DMS53 treated with DMSO at 0.1 percent for 48 hours (cell line): ENCODE data around the gene SLC44A5.
"Not testable (repeated sequence)": the region's sequence is repeated elsewhere in the genome, so short reads cannot be mapped to it uniquely, and the experiment has no call there.

Experiments used
- DNase-seq: peaks from one replicate; lab custom pipeline; 2025; ENCODE audit not compliant: unreplicated experiment; lab: John Stamatoyannopoulos, UW

SLC44A5 gene

DNA sequence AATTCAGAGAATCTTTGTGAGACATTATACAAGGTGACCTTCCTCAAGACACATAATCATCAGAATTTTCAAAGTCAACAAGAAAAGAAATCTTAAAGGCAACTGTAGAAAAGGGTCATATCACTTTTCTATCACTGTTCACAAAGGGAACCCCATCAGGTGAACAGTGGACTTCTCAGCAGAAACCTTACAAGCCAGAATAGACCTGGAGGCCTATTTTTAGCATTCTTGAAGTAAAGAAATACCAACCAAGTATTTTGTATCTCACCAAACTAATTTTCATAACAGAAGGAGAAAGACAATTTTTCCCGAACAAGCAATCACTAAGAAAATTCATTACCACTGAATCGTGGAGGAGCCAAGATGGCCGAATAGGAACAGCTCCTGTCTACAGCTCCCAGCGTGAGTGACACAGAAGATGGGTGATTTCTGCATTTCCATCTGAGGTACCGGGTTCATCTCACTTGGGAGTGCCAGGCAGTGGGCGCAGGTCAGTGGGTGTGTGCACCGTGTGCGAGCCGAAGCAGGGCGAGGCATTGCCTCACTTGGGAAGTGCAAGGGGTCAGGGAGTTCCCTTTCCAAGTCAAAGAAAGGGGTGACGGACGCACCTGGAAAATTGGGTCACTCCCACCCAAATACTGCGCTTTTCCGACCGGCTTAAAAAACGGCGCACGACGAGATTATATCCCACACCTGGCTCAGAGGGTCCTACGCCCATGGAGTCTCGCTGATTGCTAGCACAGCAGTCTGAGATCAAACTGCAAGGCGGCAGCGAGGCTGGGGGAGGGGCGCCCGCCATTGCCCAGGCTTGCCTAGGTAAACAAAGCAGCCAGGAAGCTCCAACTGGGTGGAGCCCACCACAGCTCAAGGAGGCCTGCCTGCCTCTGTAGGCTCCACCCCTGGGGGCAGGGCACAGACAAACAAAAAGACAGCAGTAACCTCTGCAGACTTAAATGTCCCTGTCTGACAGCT, 235.2 kb downstream of the SLC44A5 start:
- DNase-seq, result peak; percentile 27

DNA sequence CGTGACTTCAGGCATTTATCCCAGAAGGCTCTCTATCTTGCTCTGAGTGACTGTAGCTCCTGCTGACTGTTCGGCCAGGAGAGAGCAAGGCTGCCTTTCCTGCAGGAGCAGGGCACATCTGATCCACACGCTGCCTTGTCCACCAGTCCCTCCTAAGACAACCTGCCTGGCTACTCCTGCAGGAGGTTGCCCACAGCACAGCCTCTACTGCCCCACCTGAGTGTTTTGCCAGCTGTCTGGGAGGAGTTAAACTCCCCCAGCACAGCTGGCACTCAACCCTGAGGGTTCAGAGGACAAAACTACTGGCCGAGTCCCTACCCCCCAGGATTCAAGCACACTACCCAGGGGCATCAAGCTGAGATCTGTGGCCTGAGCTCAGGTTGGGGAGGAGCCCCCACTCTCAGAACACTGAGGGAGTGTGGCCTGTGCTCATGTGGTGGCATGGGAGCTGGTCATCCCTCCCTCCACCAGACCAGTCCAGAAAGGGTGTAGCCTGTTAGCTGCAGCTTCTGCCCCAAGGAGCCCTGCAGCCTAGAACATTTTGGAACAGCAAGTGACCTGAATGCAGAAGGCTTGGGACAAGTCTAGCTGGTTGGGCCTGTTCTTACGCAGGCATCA, 237.3 kb downstream of the SLC44A5 start:
- no peak for DNase-seq

DNA sequence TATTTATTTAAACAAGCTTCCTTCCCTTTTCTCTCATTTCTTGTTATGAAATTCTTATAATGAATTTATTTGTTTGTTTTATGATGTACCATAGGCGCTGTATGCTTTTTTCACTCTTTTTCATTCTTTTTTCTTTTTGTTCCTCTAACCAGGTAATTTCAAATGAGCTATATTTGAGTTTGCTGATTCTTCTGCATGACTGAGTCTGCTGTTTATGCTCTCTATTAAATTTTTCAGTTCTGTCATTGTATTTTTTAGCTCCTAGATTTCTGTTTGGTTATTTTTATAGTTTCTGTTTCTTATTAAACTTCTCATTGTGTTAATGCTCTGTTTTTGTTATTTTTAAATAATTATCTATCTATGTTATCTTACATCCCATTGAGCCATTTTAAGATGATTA, 244.3 kb downstream of the SLC44A5 start:
- DNase-seq, result no peak

DNA sequence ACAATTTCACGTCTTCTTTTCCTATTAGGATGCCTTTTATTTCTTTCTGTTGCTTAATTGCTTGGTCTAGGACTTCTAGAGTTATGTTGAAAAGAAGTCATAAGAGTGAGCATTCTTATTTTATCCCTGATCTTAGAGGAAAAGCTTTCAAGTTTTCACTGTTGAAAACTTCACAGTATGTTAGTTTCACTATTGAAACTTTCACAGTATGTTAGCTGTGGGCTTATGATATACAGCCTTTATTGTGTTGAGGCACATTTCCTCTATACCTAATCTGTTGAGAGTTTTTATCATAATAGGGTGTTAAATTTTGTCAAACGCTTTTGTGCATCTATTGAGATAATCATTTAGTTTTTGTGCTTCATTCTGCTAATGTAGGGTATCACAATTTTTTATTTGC, 249.7 kb downstream of the SLC44A5 start:
- DNase-seq, result no peak

DNA sequence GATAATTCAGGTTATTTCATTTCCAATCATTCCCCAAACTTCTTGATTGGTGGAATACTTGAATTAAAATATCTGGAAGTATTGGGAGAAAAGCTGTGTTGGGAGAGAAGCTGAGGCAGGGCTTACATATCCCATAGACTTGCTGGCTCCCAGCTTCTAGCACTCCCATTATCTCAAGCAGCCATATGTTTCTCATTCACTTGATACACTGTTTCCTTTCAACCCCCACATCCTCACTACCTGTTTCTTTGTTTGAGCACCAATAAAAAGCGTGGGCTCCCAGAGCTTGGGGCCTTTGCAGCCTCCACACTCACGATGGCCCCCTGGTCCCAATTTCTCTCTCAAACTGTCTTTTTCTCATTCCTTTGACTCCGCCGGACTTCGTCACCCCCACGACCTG, 256.6 kb downstream of the SLC44A5 start:
- DNase-seq, result not testable (repeated sequence)

DNA sequence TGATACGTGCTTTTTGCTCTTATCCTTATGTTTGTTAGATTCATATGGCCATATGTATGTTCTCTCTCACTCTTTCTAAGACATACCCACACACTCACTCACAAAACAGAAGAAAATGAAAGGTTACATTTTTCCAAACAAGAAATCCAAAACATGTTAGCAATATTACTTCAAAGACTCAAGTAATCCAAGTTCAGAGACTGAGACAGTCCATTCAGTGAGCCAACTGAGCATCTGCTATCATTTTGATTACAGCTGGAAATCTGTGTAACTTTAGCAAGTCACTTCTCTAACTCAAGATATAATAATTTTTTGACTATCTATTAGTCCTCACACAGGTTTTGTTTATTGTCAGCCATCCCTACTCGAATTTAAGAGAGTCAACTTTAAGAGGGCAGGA, 257.9 kb downstream of the SLC44A5 start:
- DNase-seq, result no peak

DNA sequence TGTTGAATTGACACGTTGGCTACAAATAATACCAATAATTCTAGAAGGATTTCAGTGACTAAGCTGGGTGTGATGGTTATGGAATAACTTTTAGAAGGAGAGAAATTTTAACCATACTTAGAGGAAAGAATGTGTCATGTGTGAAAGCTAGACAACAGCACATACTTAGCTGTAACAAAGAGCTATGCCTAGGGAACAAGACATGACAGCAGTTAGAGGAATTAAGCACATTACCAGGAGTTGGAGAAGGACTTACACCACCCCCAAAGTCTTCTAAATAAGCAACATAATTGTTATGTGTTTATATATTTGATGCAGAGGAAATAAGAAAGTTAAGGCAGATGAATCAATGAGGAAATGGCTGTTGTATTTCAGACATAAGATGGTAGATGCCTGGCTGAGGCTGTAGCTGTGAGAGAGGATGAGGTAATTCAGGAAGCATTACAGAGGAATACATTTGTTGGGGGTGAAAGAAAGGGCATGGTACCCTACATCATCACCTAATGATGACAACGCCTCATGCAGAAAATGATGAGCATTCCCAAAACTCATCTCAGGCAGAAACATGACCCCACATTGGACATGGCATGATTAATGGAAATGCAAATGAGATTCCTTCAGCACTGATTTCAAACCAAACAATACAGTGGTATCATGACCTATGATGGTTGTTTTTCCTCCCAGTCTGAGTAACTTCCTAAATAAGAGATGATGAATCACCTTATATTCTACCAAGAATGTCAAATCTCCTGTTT, 265.2 kb downstream of the SLC44A5 start:
- DNase-seq, result no peak

DNA sequence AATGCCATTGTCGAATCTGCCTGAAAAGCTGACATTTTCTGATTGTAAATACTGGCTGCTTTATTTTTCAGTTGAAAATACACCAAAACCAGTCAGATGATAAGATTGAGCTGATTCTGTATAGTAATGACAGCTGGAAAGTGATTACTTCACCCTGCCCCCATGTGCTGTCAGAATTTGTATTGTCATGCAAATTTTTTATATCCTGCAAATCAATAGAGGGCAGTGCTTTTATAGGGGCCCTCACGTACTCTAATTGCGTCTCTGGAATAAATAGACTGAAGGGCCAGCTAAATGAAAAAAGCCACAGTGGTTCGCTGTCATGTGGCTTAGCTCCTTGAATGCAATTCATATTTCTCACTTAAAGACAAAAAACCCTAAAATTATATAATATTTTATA, 268.1 kb downstream of the SLC44A5 start:
- no peak for DNase-seq

DNA sequence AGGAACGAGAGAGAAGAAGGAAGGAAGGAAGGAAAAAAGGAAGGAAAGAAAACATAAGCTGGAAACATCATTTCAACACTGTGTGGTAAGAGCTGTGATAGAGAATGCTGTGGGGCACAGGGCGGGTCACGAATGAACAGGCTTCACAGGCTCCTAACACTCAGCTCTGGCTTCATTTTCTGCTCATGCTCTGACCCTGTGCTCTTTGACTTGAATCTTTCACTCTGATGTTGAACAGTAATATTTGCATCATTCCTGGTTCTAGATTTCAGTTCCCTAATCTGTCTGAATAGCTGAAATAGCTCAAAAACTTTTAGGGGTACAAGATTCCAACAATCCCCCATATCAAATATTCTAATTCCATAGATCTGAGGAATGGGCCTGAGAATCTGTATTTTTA, 269.4 kb downstream of the SLC44A5 start:
- no peak for DNase-seq

DNA sequence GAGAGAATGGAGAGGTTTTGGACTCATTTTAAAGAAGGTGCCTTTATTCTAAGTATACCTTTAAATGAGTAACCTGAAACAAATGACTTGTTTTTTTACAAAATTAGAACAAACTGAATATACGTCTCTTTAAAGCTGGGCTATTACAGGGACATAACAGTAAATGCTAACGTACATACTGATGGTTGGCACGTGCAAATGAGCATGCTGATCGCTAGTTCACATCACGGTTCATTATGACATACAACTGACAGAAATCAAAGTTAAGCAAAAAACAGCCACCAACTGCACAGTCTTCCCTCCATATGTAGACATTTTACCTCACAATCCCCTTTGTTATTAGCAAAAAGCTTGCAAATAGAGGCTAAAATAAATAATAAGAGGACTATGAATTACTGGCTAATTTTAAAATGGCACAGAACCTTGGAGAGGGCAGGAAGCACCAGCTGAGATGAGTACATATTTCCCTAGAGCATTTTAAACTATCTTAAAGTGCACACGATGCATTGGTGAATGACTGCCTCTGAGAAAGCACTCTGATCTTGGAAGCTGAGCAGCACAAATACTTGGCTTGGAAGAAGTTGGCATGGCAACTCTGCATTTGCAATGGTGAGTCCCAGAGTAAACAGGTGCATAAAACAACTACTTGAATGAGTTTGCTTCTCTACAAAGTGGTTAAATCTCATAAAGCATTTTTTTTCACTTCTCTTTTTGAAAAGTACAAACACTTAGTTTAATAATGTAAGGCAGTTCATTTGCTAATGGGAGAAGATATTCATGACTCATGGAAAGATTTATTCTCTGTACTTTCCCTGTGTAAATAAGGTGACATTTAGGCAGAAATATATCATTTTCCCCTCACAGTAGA, 272.1 kb downstream of the SLC44A5 start:
- no peak for DNase-seq

DNA sequence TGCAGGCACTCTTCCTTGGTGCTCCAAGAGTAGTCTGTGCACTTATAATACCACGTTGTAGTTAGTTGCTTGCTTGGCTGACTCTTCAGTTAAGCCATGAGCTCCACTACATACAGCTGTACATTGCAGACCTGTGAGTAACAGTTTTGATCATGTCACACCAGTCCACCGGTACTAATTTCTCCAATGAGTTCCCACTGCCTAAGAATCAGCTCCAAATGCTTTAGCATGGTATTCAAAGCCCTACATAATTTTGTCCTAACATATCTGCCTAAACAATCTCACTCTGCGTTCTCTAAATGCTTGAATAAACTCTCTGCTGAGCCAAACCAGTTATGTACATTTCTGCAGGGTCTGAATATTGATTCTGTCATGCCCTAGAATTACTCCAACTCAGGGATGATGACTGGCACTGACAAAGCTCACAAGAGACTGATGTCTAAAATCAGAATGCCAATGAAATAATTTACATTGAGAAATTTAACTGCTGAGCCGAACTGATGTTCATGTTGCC, 276.0 kb downstream of the SLC44A5 start:
- no peak for DNase-seq

DNA sequence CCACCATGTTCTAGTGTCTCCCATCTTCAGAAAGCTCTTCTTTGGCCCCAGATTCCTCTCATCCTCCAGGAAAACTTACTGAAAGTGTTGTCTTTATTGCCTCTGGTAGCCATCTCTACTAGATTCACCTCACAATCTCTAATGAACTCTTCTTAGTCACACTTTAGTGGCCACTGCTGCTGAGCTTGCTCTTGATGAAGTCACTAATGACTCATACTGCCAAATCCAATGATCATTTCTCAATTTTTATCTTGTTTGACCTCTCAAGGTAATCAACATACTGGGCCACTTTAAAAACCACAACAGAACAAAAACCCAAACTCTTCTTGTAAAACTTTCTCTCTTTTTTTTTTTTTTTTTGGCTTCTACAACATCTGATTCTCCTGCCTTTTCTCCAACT, 280.3 kb downstream of the SLC44A5 start:
- no peak for DNase-seq

DNA sequence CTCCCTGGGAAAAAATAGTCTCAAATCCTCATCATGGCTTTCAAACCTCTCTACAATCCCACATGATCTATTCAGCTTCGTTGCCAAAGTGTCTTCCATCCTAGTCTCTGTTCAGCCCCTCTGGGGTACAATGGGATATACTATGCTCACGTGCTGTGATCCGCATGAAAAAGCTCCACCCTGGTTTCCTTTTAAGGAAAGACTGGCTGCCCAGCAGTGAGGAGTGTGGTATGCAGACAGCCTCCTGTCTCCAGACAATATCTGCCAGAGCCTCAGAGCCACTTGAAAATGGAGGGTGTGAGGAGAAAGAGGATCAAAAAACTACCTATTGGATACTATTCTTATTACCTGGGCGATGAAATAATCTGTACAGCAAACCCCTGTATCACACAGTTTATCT, 282.2 kb downstream of the SLC44A5 start:
- no peak for DNase-seq

DNA sequence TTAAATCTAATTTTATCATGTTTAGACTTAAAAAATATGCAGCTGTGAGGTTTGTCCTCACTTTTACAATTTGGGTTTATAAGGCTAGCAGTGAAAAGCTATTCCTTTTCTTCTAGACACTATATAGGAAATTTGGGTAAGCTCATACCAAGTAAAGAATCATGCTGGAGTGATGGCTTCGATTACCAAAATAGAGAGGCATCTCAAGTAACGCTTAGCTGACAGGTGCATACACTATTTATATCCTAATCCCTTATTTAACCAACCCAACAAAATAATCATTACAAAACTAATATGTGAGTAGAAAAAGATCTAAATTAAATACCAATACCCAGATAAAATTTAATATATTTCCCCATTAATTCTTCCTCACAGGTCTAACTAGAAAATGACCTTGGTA, 283.5 kb downstream of the SLC44A5 start:
- no peak for DNase-seq

DNA sequence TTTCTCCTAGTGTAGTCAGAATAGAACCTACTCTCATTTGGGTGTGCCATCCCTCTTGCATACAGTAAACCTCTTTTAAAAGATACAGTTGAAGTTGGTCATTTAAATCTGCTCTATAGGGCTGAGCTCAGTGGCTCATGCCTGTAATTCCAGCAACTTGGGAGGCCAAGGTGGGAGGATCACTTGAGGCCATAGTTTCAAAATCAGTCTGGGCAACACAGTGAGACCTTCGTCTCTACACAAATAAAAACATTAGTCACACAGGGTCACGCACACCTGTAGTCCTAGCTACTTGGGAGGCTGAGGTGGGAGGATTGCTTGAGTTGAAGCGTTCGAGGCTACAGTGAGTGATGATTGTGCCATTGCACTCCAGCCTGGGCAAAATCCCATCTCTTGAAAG, 292.9 kb downstream of the SLC44A5 start:
- DNase-seq, result no peak

DNA sequence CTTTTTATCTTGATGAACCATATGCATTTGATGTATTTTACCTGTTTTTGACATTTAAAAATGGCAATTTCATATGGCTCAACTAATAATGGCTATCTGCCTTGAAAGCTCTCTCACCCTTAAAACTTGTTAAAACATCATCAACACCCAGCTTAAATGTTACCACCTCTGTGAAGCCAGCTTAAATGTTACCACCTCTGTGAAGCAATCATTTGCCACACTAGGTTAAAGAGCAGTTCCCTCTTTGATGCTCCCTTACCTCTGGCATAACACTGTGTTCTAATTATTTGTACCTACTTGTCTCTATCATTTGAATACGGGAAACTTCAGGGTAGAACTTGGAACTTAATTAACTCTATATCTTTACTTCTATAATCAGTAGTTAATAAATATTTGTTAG, 294.7 kb downstream of the SLC44A5 start:
- no peak for DNase-seq

DNA sequence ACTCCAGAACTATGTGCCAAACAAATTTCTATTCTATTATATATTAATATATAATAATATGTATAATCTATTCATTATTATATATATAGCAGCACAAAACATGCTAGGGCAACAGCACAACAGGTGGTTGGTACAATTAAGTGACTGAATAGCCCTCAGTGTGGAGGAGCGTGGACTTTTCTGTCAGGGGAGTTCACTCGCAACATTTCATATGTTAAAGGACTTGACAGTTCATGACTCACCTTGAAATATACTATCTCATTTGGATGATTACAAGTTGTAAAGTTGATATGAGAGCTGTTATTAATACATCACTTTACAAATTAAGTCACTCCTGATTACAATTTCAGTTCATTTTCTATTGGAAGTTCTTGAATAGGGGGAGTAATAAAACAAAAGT, 298.3 kb downstream of the SLC44A5 start:
- no peak for DNase-seq

DNA sequence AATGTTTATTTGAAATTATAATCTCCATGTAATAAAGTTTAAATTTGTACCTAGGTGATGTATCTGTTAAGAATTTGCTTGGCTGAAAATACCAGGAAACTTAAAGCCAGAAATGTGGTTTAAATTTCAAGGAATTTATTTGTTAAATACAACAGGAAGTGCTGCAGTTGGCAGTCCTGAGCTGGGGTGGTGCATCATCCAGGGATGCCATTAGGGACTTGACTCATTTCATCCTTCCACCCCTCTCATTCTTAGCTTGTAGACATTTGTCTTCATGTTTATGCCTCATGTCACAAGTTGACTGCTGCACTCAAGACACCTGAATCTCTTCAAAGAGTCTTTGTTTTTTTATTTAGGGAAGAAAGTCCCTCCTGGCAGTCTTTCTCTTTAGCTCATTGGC, 300.8 kb downstream of the SLC44A5 start:
- no peak for DNase-seq

DNA sequence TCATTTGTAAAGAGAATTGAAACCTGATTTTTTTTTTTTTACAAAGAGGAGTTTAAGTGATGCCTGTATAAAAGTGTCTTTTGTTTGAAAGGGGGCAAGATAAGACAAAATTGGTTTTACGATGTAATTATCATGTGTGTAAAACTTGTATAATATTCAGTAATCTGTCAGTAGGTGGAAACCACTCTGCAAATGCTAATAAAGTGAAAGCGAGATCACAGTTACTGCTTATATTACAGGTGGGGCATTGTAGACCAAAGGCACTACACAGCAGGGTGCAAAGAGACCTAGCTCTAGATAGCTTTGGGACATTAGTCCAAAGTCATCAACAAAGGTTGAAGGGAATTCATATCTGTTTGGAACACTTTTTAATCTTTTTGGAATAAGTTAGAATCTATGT, 302.5 kb downstream of the SLC44A5 start:
- no peak for DNase-seq

DNA sequence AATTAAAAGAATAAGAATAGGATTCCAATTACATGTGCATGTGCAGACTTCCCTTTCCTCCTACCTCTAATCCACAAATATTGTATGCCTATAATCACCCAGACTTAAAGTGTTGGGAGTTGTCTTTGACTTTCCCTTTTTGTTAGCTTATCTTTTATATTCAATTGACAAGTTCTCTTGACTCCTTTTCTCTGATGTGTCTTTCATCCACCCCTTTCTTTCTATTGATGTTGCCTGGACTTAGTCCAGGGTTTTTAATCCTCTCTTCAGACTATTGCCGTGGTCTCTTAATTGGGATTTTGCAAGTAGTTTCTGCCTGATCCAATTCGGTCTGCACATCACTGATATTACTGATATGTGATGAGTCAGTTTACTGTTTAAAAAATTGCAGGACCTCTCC, 305.9 kb downstream of the SLC44A5 start:
- no peak for DNase-seq

DNA sequence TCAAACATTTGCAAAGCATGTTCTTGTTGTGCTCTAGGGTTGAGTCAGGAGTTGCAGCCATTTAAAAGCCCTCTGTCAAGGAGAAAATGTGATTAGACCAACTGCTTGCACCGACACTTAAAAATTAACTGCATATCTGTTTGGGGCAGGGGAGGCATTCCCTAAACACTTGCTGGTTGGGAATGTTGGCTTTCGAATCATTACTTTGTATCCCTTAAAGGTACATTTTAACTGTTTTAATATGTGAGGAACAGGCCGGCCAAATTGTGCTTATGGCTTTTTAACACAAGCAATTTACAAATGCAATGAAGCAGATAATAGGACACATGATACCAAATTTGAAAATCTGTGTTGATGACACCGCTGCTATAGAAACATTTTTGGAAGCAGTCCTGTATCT, 317.6 kb downstream of the SLC44A5 start:
- DNase-seq, result no peak
